H1 (cell line): ENCODE results near the gene MDC1. TPM values are rescaled to one million over a fixed set of nuclear protein-coding genes. Genes with fewer than 3 reads are reported as not detected.
A peak's percentile ranks its signal among the peaks of the same experiment; 100 is the strongest.

Source experiments
- CEBPB ChIP-seq: IDR thresholded peaks from 2 replicates; pipeline ENCODE4 v1.6.1; 2012; ENCODE audit warnings: low read depth, low read length
- CHD7 ChIP-seq: fragments of 300-600 bp; sonication (generic); IDR thresholded peaks from 2 replicates; pipeline ENCODE4 v1.7.1; 2012; ENCODE audit warnings: low read length, moderate library complexity, mild to moderate bottlenecking, inconsistent platforms; ENCODE audit not compliant: insufficient replicate concordance
- NANOG ChIP-seq: IDR thresholded peaks from 2 replicates; pipeline ENCODE4 v1.6.1; 2011; ENCODE audit warnings: low read length, low read depth, mild to moderate bottlenecking, inconsistent platforms; ENCODE audit not compliant: insufficient read depth, poor library complexity, severe bottlenecking
- RAD21 ChIP-seq, 2 experiments: IDR thresholded peaks in 1 of 2; conservative IDR thresholded peaks in 1 of 2; 2 replicates each; pipeline ENCODE4 v1.6.1; 2011; ENCODE audit warnings: low read depth in 2 of 2, low read length in 2 of 2, improper control_type of control experiment in 1 of 2, inconsistent platforms in 1 of 2, mild to moderate bottlenecking in 1 of 2, moderate library complexity in 1 of 2
- SP2 ChIP-seq: IDR thresholded peaks from 2 replicates; pipeline ENCODE4 v1.6.1; 2012; ENCODE audit warnings: mild to moderate bottlenecking, low read length, inconsistent platforms
- SP4 ChIP-seq: IDR thresholded peaks from 2 replicates; pipeline ENCODE4 v1.6.1; 2012; ENCODE audit warnings: low read length, inconsistent platforms
- TBP ChIP-seq: IDR thresholded peaks from 2 replicates; pipeline ENCODE4 v1.6.1; 2011; ENCODE audit warnings: low read depth, low read length, improper control_type of control experiment
- USF2 ChIP-seq: IDR thresholded peaks from 2 replicates; pipeline ENCODE4 v1.6.1; 2011; ENCODE audit warnings: low read length, improper control_type of control experiment
- YY1 ChIP-seq: IDR thresholded peaks from 2 replicates; pipeline ENCODE4 v1.6.1; 2011; ENCODE audit warnings: low read depth, mild to moderate bottlenecking, low read length
- polyA plus RNA-seq, 7 experiments: library from polyadenylated mRNA; depleted of rRNA in 3 of 7; stranded (reverse) in 5 of 7; unstranded in 2 of 7; fragments of >200 nt in 5 of 7; fragments of 200-250 nt in 2 of 7; gene quantifications; 1 replicate in 5 of 7; 2 replicates in 1 of 7; 4 replicates in 1 of 7; pipeline versions ENCODE4 v1.2.1 to v1.2.3, GENCODE V29; 2011 to 2013; ENCODE audit warnings: missing spikeins in 2 of 7, mixed read lengths in 2 of 7
- total RNA-seq: library from RNA; stranded (reverse); fragmentation: NEBNext Ultra II Directional; extraction: Animal tissue kit (Norgen Biotek cat#: 25700); gene quantifications from 2 replicates; pipeline ENCODE4 v1.2.1, GENCODE V29; 2021

Gene MDC1
- total and polyA plus RNA-seq, 2 of the 8 experiments (the other 6 are each of a cell fraction or from before 2014, with no cell fraction given): 29.9 to 81.1 TPM

- TF ChIP-seq CHD7 (no peak), SP4 (peak; percentile 68; the same call in 1 of the 2 replicates), NANOG (no peak), TBP (peak; percentile 20; the same call in 1 of the 2 replicates), RAD21 (IDR thresholded peaks at IDR 0.05 in 1 of 2, conservative IDR thresholded peaks at IDR 0.05 in 1 of 2; ENCODE audit: low read depth in 2 of 2, low read length in 2 of 2) (peak; percentile 19 to 42; a peak in 2 of 4 replicates), YY1 (no peak), USF2 (no peak), SP2 (no peak), CEBPB (no peak)
Observed at GRCh38 chr6:30672445-30673253, 44.4 kb downstream of the MDC1 start, which contains the start of gene DHX16 (continued).
